ENCODE data around the gene PYGO1.
A peak's percentile ranks its signal among the peaks of the same experiment; 100 is the strongest.

The PYGO1 gene

DNA sequence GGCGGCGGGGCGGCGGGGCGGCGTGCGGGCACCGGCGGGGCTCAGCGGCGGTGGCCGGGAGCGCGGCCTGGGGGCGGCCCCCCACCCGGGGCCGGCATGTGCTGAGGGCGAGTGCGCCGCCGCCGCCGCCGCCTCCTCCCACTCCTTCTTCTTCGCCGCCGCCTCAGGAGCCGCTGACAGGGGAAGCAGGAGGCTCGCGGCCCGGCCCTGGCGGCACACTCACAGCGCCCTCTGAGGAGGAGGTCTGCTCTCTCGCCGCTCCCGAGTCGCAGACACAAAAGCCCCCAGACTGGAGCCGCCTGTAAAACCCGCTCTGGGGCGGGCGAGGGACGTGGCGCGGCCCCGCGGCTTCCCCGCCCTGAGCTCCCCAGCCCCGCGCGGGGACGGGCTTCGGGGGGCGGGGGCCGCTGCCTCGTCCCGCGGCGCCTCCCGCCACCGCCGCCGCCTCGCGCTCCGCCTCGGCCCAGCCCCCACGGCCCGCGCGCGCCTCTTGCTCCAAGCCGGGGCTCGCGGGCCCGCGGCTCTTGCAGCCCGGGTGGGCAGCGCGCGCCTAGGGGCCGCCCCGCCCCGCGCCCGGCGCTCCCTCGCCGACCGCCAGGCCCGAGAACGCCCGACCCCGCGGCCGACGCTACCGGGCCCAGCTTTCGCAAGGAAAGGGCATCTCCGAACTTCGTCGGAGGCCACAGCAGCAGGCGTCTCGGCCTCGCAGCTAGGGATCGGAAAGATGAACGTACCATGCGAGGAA is at the start of gene PYGO1:
PYGO1 (minus strand) TSS at position 276 of the 745 bp plus-strand sequence. CDS start 462 bp downstream, outside the sequence.
- DNase-seq (ENCODE audit: low read depth) = peak; percentile 32
- peak within 1 kb of the TSS; percentile 65 for H3K4me3 ChIP-seq (ENCODE audit: low read depth, low read length)
- in situ Hi-C loops (cut with HindIII; ENCODE audit: low sequenced_read_pairs) = no loop called here
- TF ChIP-seq, protein P1, sequence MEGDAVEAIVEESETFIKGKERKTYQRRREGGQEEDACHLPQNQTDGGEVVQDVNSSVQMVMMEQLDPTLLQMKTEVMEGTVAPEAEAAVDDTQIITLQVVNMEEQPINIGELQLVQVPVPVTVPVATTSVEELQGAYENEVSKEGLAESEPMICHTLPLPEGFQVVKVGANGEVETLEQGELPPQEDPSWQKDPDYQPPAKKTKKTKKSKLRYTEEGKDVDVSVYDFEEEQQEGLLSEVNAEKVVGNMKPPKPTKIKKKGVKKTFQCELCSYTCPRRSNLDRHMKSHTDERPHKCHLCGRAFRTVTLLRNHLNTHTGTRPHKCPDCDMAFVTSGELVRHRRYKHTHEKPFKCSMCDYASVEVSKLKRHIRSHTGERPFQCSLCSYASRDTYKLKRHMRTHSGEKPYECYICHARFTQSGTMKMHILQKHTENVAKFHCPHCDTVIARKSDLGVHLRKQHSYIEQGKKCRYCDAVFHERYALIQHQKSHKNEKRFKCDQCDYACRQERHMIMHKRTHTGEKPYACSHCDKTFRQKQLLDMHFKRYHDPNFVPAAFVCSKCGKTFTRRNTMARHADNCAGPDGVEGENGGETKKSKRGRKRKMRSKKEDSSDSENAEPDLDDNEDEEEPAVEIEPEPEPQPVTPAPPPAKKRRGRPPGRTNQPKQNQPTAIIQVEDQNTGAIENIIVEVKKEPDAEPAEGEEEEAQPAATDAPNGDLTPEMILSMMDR (IDR thresholded peaks at IDR 0.05; ENCODE audit: low read depth, low read length, missing control alignments) = no peak

GRCh38 chr15:55637086-55637485 is 48.9 kb upstream of the PYGO1 start:
- H3K4me3 ChIP-seq (ENCODE audit: low read depth, low read length) = no peak overlapping the region
- DNase-seq (ENCODE audit: low read depth) = no peak
- in situ Hi-C loops (cut with HindIII; ENCODE audit: low sequenced_read_pairs) = no loop called here
- TF ChIP-seq, protein P1 (IDR thresholded peaks at IDR 0.05; ENCODE audit: low read depth, low read length, missing control alignments) = no peak

DNA sequence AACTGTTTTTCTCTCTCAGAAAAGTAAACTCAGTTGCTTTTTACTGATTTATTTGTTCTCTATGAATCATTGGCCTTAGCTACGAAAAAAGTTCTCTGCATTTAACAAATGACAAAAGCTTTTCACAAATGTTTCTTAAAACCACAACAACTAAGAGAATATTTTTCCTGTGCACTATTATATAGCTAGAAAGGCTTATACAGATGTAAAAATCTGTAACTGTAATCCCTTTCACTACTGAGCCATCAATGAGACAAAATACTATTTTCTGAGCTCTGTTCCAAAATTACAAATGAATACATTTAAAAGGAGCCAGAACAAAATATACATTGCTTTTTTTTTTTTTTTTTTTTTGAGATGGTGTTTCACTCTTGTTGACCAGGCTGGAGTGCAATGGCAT is 45.6 kb upstream of the PYGO1 start:
- DNase-seq (ENCODE audit: low read depth) = no peak
- H3K4me3 ChIP-seq (ENCODE audit: low read depth, low read length) = no peak overlapping the region
- in situ Hi-C loops (cut with HindIII; ENCODE audit: low sequenced_read_pairs) = no loop called here
- TF ChIP-seq, protein P1 (IDR thresholded peaks at IDR 0.05; ENCODE audit: low read depth, low read length, missing control alignments) = no peak

- TF ChIP-seq, protein P1 (IDR thresholded peaks at IDR 0.05; ENCODE audit: low read depth, low read length, missing control alignments) = no peak
- no peak overlapping the region for H3K4me3 ChIP-seq (ENCODE audit: low read depth, low read length)
- DNase-seq (ENCODE audit: low read depth) = no peak
- in situ Hi-C loops (cut with HindIII; ENCODE audit: low sequenced_read_pairs) = no loop called here
Observed at GRCh38 chr15:55632434-55632833, 44.3 kb upstream of the PYGO1 start.

DNA sequence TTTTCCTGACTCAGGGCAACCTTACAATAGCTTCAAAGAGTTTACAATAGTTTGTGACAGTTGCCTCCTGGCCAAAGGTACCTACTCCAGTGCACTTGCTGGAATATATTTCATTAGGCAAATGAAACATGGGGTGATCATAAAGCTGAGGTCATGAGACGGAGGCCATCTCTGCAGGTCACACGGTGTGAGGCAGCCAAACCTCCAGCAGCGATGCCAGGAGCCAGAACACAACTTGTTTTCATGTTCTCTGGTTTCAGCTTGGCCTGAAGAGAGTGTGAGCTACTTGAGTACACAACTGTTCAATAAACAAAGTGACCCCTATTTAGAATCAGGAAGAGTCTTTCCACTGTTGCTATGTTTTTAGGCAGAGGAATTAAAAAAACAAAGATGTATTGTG is 42.7 kb upstream of the PYGO1 start:
- no peak for DNase-seq (ENCODE audit: low read depth)
- H3K4me3 ChIP-seq (ENCODE audit: low read depth, low read length) = no peak overlapping the region
- TF ChIP-seq, protein P1 (IDR thresholded peaks at IDR 0.05; ENCODE audit: low read depth, low read length, missing control alignments) = no peak
- in situ Hi-C loops (cut with HindIII; ENCODE audit: low sequenced_read_pairs) = no loop called here

DNA sequence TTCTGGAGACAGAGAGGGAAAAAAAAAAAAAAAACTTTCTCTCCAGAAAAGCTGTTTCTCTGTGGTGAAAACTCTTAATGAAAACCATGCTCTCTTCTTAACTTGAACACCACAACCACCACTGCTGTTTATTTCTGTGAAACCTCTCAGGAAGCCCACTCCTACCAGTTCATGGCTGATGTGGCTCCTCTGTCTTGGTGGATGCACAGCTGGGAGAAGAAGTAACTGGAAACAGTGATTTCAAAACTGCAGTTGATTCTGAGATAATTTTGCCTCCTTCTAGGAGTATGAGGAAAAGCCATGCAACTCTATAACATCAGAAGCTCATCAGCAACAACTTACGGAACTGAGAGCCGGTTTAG is 40.2 kb upstream of the PYGO1 start:
- in situ Hi-C loops (cut with HindIII; ENCODE audit: low sequenced_read_pairs) = no loop called here
- TF ChIP-seq, protein P1 (IDR thresholded peaks at IDR 0.05; ENCODE audit: low read depth, low read length, missing control alignments) = no peak
- H3K4me3 ChIP-seq (ENCODE audit: low read depth, low read length) = no peak overlapping the region
- DNase-seq (ENCODE audit: low read depth) = no peak

All from astrocyte of the cerebellum (primary cell).